ENCODE results near the gene PKD1.

PKD1 gene

DNA sequence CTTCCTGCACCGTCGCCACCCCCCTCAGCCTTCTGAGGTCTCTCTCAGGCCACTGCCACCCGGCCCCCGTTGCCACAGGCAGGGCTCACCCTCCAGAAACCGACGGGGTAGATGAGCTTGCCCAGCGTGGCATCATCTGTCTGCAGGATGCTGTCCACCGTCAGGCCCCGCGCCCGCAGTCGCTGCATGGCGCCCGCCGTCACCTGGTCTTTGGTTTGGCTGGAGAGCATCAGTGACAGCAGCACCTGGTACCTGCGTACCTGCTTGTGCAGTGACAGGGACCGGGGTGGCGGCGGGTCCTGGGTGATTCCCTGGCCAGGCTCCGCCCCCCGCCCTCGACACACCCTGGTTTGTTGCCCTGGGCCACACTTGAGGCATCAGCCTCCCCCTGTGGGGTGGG is 91.2 kb downstream of the PKD1 start:
- H3K27me3 ChIP-seq = no peaks in the 10 kb centered on the region

DNA sequence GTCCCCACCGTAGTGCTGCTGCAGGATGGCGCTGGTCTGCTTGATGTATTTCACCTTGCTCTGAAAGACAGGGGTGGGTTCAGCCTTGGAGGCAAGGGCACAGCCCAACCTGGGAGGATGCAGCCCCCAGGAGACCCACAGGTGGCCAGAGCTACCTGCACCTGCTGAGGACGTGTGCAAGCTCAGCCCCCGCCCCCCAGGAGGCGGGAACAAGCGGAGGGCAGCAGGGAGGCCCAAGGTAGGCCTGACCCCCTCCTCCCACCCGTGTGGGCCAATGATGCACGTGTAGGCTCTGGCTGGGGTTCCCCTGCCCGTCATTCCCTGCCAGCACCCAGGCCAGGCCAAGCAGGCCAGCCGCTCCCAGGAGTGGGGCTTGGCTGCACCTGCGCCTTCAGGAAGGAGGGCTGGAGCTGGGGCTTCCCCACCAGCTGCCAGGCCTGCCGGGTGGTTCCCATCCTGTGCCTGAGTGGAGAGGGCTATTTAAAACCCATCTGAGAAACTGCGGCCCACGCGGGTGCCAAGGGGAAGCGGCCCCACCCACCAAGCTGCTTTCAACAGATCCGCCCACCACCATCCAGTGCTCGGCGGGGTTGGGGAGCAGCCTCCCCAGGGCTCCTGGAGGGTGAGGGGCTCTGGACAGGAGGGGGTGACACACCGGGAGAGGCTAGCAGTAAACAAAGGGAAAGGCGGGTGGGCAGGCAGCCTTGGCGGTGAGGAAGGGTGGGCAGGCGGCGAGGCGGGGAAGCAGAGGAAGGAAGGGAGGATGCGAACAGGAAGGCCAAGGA is 91.8 kb downstream of the PKD1 start:
- TF ChIP-seq, protein P1, sequence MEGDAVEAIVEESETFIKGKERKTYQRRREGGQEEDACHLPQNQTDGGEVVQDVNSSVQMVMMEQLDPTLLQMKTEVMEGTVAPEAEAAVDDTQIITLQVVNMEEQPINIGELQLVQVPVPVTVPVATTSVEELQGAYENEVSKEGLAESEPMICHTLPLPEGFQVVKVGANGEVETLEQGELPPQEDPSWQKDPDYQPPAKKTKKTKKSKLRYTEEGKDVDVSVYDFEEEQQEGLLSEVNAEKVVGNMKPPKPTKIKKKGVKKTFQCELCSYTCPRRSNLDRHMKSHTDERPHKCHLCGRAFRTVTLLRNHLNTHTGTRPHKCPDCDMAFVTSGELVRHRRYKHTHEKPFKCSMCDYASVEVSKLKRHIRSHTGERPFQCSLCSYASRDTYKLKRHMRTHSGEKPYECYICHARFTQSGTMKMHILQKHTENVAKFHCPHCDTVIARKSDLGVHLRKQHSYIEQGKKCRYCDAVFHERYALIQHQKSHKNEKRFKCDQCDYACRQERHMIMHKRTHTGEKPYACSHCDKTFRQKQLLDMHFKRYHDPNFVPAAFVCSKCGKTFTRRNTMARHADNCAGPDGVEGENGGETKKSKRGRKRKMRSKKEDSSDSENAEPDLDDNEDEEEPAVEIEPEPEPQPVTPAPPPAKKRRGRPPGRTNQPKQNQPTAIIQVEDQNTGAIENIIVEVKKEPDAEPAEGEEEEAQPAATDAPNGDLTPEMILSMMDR (IDR thresholded peaks at IDR 0.05; ENCODE audit: low read depth, low read length) = no peak
- no peaks in the 10 kb centered on the region for H3K27me3 ChIP-seq
- H3K4me3 ChIP-seq (ENCODE audit: low read depth, low read length) = no peak overlapping the region
- DNase-seq = no peak
- H3K4me1 ChIP-seq = peaks cover 23% of the 10 kb centered on the region
- peaks cover 21% of the 10 kb centered on the region for H3K36me3 ChIP-seq
- H3K9me3 ChIP-seq = no peaks in the 10 kb centered on the region

More for the DNA sequence above, 91.2 kb downstream of the PKD1 start:
- Histone ChIP-seq H3K4me1 (peaks cover 16% of the 10 kb centered on the region), H3K36me3 (peaks cover 21% of the 10 kb centered on the region), H3K9me3 (no peaks in the 10 kb centered on the region), H3K4me3 (ENCODE audit: low read depth, low read length) (no peak overlapping the region)
- TF ChIP-seq, protein P1 (IDR thresholded peaks at IDR 0.05; ENCODE audit: low read depth, low read length) = no peak
- DNase-seq = no peak

DNA sequence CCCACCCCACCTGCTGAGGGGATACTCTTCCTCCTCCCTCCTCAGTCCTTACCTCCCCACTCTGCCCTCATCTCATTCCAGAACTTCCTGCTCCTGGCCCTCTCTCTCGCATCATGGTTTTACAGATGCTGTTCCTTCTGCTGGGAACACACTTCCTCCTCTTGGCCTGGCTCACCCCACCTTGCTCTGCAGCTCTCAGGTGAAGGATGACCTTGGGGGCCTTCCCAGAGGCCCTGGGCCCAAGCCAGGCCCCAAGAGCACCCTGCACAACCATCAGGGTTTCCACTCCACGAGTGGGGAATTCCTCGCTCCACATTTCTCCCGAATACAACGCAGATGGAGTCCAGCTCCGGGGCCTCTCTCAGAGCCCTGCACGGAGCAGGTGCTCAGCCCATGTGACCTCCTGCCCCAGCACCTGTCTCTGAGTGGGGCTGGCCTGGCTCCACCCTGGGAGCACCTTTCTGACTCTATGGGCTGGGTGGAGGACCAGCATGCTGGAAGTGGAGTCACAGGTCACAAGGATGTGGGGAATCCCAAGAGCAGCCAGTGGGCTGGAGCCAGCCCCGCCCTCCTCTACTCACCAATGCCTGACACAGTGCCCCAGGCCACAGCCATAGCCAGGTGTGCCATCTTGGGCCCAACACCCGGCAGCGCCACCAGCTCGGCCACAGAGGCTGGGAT is 92.6 kb downstream of the PKD1 start:
- Histone ChIP-seq H3K27me3 (no peaks in the 10 kb centered on the region), H3K4me1 (peaks cover 27% of the 10 kb centered on the region), H3K4me3 (ENCODE audit: low read depth, low read length) (no peak overlapping the region), H3K36me3 (peaks cover 21% of the 10 kb centered on the region), H3K9me3 (no peaks in the 10 kb centered on the region)
- no peak for DNase-seq
- TF ChIP-seq, protein P1 (IDR thresholded peaks at IDR 0.05; ENCODE audit: low read depth, low read length) = no peak

DNA sequence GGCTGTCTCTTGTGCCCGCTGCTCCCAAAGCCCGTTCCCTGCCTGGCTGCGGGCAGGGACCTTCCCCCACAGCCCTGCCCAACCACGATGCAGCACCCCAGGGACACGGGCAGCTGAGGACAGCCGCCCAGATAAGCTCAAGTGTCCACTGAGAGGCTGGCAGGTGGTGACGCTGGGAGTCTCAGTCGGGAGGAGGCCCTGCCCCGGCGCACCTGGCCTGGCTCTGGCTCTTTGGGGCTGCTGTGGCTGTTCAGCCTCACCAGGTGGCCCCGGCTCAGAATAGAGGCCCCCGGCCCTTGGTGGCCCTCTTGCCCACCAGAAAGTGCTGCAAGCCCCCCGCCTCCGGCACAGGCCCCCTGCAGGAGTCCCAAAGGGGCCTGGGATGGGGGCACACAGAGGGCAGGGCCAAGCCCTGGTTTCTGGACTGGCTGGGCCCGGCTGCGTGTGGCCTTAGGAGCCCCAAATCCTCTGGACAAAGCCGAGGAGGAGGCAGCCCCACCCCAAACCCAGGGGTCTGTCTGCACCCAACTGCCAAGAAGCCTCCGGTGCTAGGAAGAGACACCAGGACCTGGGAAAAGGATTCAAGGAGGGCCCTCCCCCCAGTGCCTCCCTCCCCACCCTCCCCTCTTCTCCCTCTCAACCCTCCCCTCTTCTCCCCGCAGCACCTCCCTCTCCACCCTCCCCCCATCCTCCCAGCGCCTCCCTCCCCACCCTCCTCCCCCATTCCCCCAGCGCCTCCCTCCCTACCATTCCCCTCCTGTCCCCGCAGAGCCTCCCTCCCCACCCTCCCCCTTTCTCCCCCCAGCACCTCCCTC is 93.3 kb downstream of the PKD1 start:
- Histone ChIP-seq H3K9me3 (no peaks in the 10 kb centered on the region), H3K4me3 (ENCODE audit: low read depth, low read length) (no peak overlapping the region), H3K36me3 (peaks cover 21% of the 10 kb centered on the region), H3K27me3 (no peaks in the 10 kb centered on the region), H3K4me1 (peaks cover 27% of the 10 kb centered on the region)
- no peak for DNase-seq
- TF ChIP-seq, protein P1 (IDR thresholded peaks at IDR 0.05; ENCODE audit: low read depth, low read length) = no peak

DNA sequence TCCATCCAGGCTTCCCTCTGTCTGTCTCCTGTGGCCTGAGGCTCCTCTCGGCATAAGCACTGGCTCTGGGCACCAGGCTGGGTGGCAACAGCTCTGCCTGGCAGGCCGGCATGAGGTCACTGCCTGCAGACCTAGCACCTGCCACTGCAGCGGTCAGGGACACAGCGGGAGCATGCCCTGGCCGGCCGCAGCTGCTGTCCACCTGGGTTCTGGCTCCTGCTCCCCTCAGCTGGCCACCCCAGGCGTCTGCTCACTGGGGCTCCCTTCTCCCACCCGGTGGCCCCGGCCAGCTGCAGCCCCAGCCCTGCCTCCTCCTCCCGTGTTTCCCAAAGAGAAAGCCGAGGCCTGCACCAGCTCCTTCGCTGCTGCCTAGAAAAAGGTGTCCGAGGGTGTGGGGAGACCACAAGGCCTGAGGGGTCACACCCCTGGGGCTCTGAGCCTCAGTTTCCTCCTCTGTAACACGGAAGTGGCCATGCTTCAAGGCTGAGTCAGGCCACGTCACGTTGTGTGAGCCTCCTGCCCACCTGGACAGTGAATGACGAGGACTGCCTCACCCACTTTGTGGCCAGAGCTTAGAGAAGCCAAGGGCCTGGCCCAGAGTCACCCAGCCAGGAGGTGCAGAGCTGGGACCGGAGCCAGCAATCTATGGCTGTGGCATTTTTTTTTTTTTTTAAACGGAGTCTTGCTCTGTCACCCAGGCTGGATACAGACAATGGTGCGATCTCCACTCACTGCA is 94.7 kb downstream of the PKD1 start:
- TF ChIP-seq, protein P1 (IDR thresholded peaks at IDR 0.05; ENCODE audit: low read depth, low read length) = no peak
- Histone ChIP-seq H3K36me3 (peaks cover 21% of the 10 kb centered on the region), H3K4me1 (peaks cover 31% of the 10 kb centered on the region), H3K27me3 (no peaks in the 10 kb centered on the region), H3K9me3 (no peaks in the 10 kb centered on the region), H3K4me3 (ENCODE audit: low read depth, low read length) (no peak overlapping the region)
- peak; percentile 59 for DNase-seq
